ENCODE data around the gene MRPL1. TPM values are rescaled to one million over a fixed set of nuclear protein-coding genes. Genes with fewer than 3 reads are reported as not detected.
A peak's percentile ranks its signal among the peaks of the same experiment; 100 is the strongest.
"Not testable (repeated sequence)": the region's sequence is repeated elsewhere in the genome, so short reads cannot be mapped to it uniquely, and the experiment has no call there.

Gene MRPL1
- total RNA-seq, 3 donors from 2014 or later (not counting 1 experiment from before 2014, with no cell fraction given), result 17.9 to 22.9 (median 22.9) TPM

DNA sequence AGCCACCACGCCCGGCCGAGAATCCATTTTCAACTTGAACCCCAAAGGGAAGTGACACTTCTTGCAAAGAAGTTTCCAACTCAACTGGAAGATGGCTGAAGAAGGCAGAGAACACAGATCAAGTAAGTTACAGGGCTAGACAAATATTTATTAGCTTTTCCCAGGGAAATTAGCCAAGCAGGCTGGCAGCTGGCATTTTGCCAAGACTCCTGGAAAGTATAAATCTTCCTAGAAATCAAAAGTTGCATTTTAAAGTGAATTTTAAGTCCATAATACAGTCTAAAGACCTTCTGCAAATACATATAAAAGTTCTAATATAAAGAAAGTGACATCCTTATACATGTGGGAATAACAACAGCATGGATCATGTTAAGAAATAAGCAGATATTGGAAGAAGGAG lies 3.4 kb upstream of the MRPL1 start:
- no peaks in the 10 kb centered on the region for H3K9me3 Mint-ChIP-seq
- Histone ChIP-seq H3K9me3 (ENCODE audit: control insufficient read depth, insufficient read depth, low read length) (no peaks in the 10 kb centered on the region), H3K27me3 (ENCODE audit: control insufficient read depth, insufficient read depth, low read length) (no peaks in the 10 kb centered on the region), H3K4me3 (ENCODE audit: low read length) (no peak overlapping the region), H3K27ac (ENCODE audit: low read length) (no peak overlapping the region), H3K36me3 (ENCODE audit: control insufficient read depth, insufficient read depth, low read length) (no peaks in the 10 kb centered on the region), H3K4me1 (ENCODE audit: control insufficient read depth, insufficient read depth, low read length) (peaks cover 38% of the 10 kb centered on the region)
- H3K4me1 Mint-ChIP-seq, result peaks cover 59 to 66% of the 10 kb centered on the region in 2 donors
- H3K27me3 Mint-ChIP-seq (ENCODE audit: low read depth in 2 of 2), result no peaks in the 10 kb centered on the region
- WGBS (ENCODE audit: insufficient coverage), result 100% methylated on average over 3 of the region's 3 CpGs
- H3K27ac Mint-ChIP-seq, result peak overlapping the region; percentile 18 to 100
- TF ChIP-seq, protein P1, sequence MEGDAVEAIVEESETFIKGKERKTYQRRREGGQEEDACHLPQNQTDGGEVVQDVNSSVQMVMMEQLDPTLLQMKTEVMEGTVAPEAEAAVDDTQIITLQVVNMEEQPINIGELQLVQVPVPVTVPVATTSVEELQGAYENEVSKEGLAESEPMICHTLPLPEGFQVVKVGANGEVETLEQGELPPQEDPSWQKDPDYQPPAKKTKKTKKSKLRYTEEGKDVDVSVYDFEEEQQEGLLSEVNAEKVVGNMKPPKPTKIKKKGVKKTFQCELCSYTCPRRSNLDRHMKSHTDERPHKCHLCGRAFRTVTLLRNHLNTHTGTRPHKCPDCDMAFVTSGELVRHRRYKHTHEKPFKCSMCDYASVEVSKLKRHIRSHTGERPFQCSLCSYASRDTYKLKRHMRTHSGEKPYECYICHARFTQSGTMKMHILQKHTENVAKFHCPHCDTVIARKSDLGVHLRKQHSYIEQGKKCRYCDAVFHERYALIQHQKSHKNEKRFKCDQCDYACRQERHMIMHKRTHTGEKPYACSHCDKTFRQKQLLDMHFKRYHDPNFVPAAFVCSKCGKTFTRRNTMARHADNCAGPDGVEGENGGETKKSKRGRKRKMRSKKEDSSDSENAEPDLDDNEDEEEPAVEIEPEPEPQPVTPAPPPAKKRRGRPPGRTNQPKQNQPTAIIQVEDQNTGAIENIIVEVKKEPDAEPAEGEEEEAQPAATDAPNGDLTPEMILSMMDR (IDR thresholded peaks at IDR 0.05), result no peak
- ATAC-seq (no peak), DNase-seq (no peak)
- intact Hi-C loops (cut with micrococcal nuclease), result no loop called here
- no peak overlapping the region for H3K4me3 Mint-ChIP-seq
- H3K36me3 Mint-ChIP-seq, result peaks cover 11% of the 10 kb centered on the region

DNA sequence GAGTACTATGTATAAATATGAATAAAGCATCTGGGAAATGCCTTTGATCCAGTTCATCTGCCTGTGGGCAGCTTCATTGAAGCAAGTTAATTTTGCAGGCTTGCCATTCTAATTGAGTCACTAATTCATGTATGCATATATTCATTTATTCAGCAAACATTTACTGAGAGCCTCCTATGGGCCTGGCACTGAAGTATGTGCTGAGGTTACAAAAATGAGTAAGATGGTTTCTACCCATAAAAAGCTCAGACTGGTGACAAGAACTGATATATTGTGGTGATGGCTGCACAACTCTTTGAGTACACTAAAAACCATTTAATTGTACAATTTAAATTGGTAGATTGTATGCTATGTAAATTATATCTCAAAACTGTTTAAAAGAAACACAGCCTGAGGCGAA lies 1.1 kb upstream of the MRPL1 start:
- intact Hi-C loops (cut with micrococcal nuclease), result loop anchor here (1.0 to 5.0 kb wide), 2 partner anchors 8 to 124 kb away; no protein-coding TSS in a partner anchor
- Histone ChIP-seq H3K27me3 (ENCODE audit: control insufficient read depth, insufficient read depth, low read length) (no peaks in the 10 kb centered on the region), H3K36me3 (ENCODE audit: control insufficient read depth, insufficient read depth, low read length) (peaks cover 3% of the 10 kb centered on the region), H3K9me3 (ENCODE audit: control insufficient read depth, insufficient read depth, low read length) (no peaks in the 10 kb centered on the region), H3K4me1 (ENCODE audit: control insufficient read depth, insufficient read depth, low read length) (peaks cover 28% of the 10 kb centered on the region), H3K27ac (ENCODE audit: low read length) (peak overlapping the region; percentile 100), H3K4me3 (ENCODE audit: low read length) (peak overlapping the region; percentile 97)
- Mint-ChIP-seq H3K9me3 (no peaks in the 10 kb centered on the region), H3K36me3 (peaks cover 11% of the 10 kb centered on the region), H3K4me3 (peak overlapping the region; percentile 94), H3K4me1 (peaks cover 58 to 65% of the 10 kb centered on the region in 2 donors), H3K27me3 (ENCODE audit: low read depth in 2 of 2) (no peaks in the 10 kb centered on the region), H3K27ac (peak overlapping the region; percentile 96 to 100)
- 62% methylated on average over 1 of the region's 1 CpG for WGBS (ENCODE audit: insufficient coverage)
- no peak for DNase-seq
- ATAC-seq, result peak; percentile 6 to 41 (median 24)
- TF ChIP-seq, protein P1 (IDR thresholded peaks at IDR 0.05), result no peak

DNA sequence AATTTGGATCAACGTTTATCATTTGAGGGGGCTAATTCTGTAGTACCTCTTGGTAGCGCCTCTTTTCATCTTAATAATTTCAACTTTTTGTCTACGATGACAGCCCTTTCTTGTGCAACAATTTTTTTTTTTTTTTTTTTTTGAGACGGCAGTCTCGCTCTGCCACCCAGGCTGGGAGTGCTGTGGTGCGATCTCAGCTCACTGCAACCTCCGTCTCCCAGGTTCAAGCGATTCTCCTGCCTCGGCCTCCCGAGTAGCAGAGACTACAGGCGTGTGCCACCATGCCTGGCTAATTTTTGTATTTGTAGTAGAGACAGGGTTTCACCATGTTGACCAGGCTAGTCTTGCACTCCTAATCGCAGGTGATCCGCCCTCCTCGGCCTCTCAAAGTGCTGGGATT lies 711 bp downstream of the MRPL1 start:
- Mint-ChIP-seq H3K36me3 (peaks cover 11% of the 10 kb centered on the region), H3K4me1 (peaks cover 51 to 62% of the 10 kb centered on the region in 2 donors), H3K27ac (peak overlapping the region; percentile 96 to 100), H3K4me3 (peak overlapping the region; percentile 94)
- not testable (repeated sequence) for H3K36me3 ChIP-seq (ENCODE audit: control insufficient read depth, insufficient read depth, low read length); H3K27me3 Mint-ChIP-seq (ENCODE audit: low read depth in 2 of 2); H3K9me3 Mint-ChIP-seq; H3K9me3 ChIP-seq (ENCODE audit: control insufficient read depth, insufficient read depth, low read length); H3K27me3 ChIP-seq (ENCODE audit: control insufficient read depth, insufficient read depth, low read length)
- WGBS (ENCODE audit: insufficient coverage), result 19% methylated on average over 14 of the region's 14 CpGs
- H3K27ac ChIP-seq (ENCODE audit: low read length), result peak overlapping the region; percentile 100
- H3K4me1 ChIP-seq (ENCODE audit: control insufficient read depth, insufficient read depth, low read length), result peaks cover 20% of the 10 kb centered on the region
- peak overlapping the region; percentile 97 for H3K4me3 ChIP-seq (ENCODE audit: low read length)
- intact Hi-C loops (cut with micrococcal nuclease), result loop anchor here (5.0 kb wide), 1 partner anchor 126 kb away; no protein-coding TSS in a partner anchor
- ATAC-seq, result peak; percentile 4 to 13 (median 6)
- peak; percentile 43 to 53 for DNase-seq

GRCh38 chr4:77865259-77865658 lies 2.6 kb downstream of the MRPL1 start:
- no peak for DNase-seq
- 95% methylated on average over 3 of the region's 3 CpGs for WGBS (ENCODE audit: insufficient coverage)

More at GRCh38 chr4:77865259-77865658, 2.6 kb downstream of the MRPL1 start:
- Mint-ChIP-seq H3K36me3 (peaks cover 11% of the 10 kb centered on the region), H3K9me3 (no peaks in the 10 kb centered on the region), H3K4me3 (no peak overlapping the region), H3K4me1 (peaks cover 58 to 74% of the 10 kb centered on the region in 2 donors), H3K27ac (peak overlapping the region; percentile 14 to 41), H3K27me3 (ENCODE audit: low read depth in 2 of 2) (no peaks in the 10 kb centered on the region)
- Histone ChIP-seq H3K9me3 (ENCODE audit: control insufficient read depth, insufficient read depth, low read length) (no peaks in the 10 kb centered on the region), H3K4me3 (ENCODE audit: low read length) (no peak overlapping the region), H3K4me1 (ENCODE audit: control insufficient read depth, insufficient read depth, low read length) (peaks cover 20% of the 10 kb centered on the region), H3K27ac (ENCODE audit: low read length) (no peak overlapping the region), H3K27me3 (ENCODE audit: control insufficient read depth, insufficient read depth, low read length) (no peaks in the 10 kb centered on the region), H3K36me3 (ENCODE audit: control insufficient read depth, insufficient read depth, low read length) (peaks cover 8% of the 10 kb centered on the region)
- TF ChIP-seq, protein P1 (IDR thresholded peaks at IDR 0.05), result no peak
- no peak for ATAC-seq
- intact Hi-C loops (cut with micrococcal nuclease), result no loop called here

Measured in natural killer cell (primary cell).